ENCODE measurements around the gene NCDN.

NCDN gene

DNA sequence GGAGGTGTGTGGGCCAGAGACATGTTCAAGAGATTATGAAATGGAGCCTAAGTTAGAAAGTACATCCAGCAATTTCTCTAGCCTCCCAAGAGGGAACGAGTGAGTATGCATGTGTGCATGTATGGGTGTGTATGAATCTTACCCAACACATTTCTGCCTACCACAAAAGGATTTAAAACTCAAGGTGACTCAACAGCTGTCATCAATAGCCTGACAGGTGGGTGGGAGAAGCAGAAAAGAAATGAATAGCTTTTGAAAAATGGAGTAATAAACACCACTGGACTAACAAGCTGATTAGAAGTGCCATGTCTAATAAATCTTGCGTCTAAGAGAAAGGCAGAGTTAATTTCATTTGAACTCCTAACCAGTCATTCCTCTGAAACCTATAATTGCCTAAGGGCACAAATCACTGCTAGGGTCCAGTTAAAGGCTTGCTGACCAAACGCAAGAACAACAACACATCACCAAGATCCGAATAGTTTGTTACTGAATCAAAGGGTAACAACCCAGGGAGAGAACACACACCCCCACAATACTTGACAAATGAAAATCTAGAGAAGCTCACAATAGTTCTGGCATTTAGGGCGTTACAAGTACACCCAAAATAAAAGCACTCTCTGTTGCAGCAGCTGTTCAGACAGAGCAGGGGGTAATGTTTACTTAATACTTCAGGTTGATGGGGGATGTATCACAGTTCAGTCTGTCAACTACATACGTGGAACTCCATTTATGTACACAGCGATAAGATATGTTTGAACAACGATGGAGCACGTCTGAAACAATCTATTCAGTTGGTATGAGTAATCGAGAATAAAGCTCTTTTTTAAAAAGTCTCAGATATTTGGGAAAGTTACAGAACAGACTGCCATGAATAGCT is 1.8 kb upstream of the NCDN start:
- no peak for DNase-seq

DNA sequence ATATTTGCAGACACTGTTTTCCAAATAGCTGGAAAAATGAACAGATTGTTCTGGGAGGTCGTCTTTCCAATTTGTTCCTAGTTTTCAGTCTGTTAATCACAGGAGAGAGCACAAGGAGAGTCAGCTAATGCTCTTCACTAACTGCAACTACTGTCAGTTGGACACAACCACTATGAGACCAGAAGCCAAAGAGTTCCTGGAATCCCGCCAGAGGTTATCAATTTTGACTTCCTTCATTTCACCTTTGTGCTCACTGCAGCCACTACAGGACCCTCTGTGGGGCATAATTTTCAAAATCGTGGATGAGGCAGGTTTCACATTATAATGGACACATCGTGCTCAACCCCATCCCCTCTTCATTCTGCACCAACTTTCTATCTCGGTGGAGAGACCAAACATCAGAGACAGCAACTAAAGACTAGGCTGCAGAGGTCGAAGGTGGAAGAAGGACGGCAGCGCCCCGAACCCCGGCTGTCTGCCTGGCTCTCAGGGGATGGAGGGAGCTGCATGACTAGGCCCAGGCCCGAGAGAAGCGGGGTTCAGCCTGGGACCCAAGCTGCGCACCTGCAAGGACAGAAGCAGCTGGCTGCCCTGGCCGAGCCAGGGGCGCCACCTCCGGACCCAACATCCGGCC is 998 bp upstream of the NCDN start:
- DNase-seq: no peak

DNA sequence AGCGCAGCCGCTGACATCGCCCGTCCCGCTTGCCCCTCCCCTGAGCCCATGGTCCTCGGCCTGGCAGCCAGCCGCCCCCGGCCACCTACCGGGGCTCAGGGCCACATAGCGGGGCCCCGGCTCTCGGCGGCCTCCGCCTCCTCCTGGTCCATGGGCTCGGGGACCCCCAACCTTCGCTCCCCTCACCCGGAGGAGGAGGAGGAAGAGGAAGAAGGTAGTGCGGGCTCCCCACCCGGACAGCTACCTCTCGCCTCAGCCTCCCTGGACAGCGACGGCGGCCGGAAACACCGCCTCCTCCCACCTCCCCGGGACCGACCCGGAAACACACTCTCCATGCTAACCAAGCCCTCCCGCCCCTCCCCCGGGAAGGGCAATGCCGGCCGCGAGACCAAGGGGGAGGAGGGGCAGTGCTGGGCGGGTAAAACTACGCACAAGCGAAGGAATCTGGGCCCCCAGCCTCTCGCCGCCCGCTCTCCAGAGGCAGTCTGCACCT is 435 bp upstream of the NCDN start, which contains the start of gene KIAA0319L:
Gene KIAA0319L (minus strand): TSS at position 286 of the 493 bp plus-strand sequence. CDS start 2,912 bp downstream, outside the sequence.
- DNase-seq: peak; percentile 89

DNA sequence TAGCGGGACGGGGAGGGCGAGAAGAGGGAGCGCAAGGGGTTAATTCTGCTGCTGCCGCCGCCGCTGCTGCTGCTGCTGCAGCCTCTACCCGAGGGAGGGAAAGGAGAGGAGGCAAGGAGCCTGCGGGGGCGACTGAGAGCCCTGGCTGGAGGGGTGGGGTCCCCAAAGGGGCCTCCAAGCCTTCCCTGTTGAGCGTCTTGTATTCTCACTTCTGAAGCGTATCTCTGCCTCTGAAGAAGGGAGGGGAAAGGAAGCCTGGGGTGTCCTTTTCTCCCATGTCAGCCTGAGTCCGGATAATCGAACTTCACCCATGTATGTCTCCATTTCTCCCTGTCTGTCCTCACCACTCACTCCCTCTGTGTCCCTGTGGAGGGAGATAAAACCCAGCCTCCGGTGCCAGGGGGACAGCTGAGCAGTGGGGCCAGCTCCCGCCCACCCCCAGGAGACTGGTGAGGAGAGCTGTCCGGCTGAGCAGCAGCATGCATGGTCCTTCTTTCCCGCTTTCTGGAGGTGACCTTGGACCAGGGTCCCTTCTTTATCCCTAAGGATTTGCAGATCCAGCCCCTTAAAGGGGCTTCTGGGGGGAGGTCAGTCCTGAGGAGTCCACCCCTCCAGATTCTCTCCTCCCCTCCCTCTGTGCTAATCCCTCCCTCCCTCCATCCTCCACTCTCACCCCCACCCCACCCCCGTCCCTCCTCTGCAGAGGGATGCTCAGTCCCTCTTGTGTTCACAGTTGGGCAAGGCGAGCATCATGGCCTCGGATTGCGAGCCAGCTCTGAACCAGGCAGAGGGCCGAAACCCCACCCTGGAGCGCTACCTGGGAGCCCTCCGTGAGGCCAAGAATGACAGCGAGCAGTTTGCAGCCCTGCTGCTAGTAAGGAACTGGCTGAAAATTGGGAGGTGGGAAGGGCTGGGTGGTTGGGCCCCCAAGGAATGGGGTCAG is 1.0 kb downstream of the NCDN start:
- peak; percentile 65 for DNase-seq

DNA sequence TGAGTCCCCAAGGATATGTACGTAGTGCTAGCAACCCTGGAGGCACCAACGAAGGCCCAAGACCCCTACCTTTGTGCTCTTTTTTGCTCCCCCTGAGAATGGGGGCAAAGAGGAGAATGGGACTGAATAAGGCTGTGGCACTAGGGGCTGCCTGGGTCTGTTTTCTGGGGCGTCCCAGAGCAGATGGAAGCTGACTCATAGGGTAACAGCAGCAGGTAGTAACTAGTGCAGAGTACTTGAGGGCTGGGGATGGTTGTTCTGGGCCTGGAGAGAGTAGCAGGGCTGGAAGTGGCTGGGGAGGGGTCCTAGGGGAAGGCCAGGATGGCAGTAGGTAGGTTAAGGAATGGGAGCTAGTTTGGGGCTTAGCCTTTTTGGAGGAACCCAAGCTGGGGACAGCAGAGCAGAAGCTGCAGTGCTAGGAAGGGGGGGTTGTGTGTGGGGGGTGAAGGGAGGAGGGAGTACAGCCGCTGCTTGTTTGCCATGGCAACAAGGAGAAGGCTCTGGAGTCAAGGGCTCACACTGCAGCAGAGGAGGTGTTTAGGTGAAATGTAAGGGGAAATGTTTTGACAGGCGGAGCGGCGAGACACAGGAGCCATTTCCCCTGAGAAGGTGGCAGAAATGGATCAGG is 1.8 kb downstream of the NCDN start:
- no peak for DNase-seq

DNA sequence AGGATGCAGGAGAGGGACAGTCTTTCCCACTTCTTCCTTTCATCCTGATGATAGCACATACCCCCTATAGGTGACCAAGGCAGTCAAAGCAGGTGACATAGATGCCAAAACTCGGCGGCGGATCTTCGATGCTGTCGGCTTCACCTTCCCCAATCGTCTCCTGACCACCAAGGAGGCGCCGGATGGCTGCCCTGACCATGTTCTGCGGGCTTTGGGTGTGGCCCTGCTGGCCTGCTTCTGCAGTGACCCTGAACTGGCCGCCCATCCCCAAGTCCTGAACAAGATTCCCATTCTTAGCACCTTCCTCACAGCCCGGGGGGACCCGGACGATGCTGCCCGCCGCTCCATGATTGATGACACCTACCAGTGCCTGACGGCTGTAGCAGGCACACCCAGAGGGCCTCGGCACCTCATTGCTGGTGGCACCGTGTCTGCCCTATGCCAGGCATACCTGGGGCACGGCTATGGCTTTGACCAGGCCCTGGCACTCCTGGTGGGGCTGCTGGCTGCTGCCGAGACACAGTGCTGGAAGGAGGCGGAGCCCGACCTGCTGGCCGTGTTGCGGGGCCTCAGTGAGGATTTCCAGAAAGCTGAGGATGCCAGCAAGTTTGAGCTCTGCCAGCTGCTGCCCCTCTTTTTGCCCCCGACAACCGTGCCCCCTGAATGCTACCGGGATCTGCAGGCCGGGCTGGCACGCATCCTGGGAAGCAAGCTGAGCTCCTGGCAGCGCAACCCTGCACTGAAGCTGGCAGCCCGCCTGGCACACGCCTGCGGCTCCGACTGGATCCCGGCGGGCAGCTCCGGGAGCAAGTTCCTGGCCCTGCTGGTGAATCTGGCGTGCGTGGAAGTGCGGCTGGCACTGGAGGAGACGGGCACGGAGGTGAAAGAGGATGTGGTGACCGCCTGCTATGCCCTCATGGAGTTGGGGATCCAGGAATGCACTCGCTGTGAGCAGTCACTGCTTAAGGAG is 2.9 kb downstream of the NCDN start:
- no peak for DNase-seq

DNA sequence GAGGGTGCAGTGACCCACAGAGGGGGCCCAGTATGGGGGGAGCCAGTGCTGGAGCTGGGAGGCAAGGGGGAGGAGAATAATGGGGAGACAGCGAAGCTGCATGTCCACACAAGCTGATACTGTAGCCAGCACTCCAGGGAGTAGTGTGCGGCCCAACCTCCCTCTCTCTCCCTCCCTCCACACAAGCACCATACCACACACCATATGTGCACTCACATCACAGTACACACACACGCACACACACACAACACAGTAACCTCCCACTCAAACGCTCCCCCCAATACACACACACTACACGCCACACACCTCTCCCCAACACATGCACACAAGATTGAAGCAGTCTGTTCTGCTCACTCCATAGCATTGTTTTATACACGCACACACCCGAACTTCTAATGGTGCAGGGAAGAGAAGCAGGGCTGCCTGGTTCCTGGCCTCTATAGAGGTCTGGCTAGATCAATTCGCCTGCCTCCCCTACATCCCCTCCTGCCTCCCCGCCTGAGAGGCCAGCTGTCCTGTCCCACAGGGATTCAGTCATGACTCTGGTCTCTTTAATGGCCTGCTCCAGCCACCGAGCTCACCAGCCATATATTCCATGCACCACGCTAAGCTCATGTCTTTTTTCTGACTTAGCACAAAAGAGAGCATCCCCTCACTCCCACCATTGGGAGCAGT is 3.8 kb downstream of the NCDN start:
- DNase-seq: no peak

DNA sequence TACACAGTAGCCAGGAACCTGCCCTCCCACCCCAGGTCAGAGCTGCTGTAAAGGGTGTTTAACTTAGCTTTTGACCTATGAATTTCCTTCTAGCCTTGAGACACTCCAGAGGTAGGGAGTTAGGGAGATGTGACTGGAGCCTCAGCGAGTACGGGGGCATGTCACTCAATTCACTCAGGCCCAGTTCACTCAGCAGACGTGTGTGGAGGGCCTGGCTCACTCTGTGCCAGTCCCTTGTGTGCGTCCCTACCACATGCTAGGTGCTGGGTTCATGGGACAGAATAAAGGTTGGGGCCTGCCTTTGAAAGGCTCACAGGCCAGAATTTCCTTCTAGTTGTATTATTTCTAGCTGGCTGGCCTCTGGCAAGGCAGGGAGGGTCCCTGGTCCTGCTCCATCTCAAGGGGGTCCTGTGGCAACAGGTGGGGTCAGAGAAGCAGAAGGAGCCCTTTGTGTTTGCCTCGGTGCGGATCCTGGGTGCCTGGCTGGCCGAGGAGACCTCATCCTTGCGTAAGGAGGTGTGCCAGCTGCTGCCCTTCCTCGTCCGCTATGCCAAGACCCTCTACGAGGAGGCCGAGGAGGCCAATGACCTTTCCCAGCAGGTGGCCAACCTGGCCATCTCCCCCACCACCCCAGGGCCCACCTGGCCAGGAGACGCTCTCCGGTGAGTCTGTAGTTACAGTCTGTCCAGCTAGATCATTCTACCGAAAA is 4.5 kb downstream of the NCDN start:
- DNase-seq: no peak

DNA sequence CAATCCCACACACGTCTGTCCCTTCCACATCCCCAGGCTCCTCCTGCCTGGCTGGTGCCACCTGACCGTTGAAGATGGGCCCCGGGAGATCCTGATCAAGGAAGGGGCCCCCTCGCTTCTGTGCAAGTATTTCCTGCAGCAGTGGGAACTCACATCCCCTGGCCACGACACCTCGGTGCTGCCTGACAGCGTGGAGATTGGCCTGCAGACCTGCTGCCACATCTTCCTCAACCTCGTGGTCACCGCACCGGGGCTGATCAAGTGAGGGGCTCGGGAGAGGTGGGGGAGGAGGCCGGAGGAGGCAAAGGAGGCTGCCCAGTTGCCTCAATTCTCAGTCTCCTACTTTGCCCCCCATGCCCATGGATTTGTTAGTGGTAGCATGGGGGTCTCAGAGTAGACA is 5.6 kb downstream of the NCDN start:
- DNase-seq: no peak

DNA sequence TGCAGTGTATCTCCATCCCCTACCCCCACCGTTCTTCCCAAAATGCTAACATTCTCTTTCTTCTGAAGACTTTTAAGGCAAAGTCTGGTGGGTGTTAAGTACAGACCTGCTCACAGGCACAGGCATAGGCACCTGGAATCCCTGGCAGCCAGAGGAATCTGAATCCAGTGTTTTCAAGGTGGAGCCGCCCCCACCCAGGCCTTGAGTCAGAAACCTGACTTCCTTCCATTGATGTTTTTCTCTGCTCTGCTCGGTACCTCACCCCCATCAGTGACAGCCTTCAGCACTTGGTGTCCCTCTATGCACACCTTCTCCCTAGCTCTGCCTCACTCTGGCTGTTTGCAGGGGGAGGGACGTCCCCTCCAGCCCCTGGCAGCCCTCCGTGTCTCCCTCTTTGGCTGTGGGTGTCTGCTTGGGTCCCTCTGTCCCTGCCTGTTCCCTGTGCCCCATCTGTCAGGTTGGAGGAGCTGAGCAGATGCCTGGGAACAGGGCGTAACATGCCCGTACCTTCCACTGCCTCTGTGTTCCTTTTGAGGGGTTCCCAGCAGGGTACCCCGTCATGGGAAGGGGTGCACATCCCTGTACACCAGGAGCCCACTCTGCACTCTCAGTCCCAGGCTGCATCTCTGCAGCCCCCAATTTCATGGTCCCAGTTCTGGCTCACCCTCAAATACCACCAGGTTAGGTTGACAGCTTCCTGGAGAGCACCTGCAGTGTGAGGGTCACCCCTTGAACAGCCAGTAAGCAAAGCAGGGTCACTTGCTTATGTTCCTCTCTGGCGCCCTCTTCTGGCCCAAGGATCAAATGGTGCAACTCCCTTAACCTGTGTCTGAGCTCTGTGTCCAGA is 6.7 kb downstream of the NCDN start:
- peak; percentile 93 for DNase-seq

DNA sequence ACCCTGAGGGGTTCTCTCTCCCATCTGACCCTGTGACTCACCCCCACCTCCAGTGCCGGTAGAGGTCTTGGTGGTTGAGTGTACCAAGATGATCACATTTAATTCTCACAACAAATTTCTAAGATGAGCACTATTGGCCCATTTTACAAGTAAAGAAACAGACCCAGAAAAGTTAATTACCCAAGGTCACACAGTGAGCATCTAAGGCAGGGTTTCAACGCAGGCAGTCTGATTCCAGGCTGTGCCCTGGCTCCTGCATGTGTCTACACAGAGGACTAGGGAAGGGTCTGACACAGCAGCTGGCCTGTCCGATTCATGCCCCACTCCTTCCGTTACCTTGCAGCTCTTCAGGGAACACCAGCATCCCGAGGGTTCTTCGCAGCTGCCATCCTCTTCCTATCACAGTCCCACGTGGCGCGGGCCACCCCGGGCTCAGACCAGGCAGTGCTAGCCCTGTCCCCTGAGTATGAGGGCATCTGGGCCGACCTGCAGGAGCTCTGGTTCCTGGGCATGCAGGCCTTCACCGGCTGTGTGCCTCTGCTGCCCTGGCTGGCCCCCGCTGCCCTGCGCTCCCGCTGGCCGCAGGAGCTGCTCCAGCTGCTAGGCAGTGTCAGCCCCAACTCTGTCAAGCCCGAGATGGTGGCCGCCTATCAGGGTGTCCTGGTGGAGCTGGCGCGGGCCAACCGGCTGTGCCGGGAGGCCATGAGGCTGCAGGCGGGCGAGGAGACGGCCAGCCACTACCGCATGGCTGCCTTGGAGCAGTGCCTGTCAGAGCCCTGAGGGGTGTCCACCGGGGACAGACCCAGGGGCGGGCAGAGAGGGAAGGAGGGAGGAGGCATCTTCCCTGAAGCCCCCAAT is 7.5 kb downstream of the NCDN start:
- no peak for DNase-seq

DNA sequence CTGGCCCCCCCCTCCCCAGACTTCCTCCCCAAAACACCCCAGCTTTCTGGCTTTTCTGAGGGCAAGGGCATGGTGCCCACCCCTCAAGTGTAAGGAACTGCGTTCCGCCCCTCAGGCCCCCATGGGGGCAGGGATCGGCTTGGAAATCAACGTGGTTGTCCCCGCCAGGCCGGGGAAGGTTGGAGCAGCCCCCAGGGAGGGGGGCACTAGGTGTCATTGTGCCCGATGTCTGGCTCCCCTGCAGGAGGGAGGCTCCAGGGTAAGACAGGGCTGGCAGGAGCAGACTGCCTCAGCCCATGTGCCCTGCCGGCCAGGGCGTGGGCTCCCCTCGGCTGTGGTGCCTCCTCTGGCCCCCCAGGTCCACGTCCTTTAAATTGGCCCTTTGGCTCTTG is 8.1 kb downstream of the NCDN start:
- no peak for DNase-seq

DNA sequence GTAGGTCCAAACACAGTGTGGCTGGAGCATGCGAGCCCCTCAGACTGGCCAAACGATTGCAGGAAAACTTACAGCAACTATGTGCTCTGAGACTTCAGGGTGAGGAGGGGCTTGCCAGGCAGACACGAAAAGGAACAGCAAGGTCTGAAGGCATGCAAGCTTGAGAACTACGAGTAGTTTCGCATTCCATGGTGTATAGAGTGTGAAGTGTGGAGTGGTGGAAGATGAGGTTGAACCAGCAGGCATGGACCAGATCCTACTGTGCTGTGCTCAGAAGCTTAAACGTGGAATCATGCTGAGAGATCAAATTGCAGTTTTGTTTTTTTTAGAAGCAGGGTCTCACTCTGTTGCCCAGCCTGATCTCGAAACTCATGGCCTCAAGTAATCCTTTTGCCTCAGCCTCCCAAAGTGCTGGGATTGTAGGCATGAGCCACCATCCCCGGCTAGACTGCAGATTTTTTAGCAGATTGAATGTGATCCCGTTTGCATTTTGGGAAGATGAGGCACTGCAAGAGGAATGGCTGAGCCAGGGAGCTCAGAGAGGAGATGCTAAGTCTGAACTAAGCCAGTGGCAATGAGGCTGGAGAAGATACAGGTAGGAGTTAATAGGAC is 10.5 kb downstream of the NCDN start:
- peak; percentile 58 for DNase-seq

DNA sequence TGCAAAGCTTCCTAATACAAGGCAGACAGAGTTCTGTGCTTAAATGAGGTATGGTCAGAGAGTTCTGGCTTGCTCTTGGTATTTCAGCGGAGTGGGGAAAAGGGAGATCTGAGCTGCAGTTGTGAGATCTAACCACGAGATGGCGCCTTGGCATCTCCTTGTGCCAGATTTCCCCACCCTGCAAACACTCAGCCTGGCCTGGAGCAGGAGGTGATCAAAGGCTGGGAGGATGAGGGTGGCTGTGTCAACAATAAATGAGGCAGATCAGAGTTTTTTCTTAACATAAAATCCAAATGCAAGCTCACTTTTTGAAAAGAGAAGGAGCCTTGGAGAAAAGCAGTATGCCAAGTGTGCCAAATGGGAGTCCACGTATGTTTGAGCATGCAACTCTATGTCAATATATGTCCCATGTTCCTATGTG is 11.4 kb downstream of the NCDN start:
- peak; percentile 87 for DNase-seq

DNA sequence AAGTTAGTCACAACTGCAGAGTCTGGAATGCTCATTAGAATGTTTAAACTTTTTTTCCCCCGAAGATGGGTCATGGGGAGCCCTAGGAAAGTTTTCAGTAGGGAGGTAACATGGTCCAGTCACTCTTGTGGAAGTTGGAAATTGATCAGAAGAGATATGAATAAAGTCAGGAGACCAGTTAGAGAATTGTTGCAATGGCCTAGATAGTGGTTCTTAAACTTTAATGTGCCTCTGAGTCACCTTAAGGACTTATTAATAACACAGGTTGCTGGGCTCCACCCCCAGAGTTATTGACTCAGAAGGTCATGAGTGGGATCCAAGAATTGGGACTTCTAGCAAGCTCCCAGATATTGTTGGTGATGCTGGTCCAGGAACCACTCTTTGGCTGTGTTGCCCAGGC is 12.3 kb downstream of the NCDN start:
- peak; percentile 46 for DNase-seq

DNA sequence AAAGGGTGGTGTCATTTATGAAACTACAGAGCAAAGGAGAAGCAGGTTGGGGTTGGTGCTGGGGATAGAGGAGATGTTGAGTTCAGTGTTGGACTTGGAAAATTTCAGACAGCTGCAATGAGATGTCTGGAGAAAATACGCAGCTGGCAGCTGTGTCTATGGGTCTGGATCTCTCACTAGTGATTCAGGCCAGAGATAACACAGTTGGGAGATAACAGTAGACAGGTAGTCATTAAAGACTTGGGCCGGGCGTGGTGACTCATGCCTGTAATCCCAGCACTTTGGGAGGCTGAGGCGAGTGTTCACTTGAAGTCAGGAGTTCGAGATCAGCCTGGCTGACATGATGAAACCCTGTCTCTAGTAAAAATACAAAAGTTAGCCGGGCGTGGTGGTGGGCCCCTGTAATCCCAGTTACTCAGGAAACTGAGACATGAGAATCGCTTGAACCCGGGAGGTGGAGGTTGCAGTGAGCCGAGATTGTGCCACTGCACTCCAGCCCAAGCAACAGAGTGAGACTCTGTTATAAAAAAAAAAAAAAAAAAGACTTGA is 13.1 kb downstream of the NCDN start:
- DNase-seq: peak; percentile 87

DNA sequence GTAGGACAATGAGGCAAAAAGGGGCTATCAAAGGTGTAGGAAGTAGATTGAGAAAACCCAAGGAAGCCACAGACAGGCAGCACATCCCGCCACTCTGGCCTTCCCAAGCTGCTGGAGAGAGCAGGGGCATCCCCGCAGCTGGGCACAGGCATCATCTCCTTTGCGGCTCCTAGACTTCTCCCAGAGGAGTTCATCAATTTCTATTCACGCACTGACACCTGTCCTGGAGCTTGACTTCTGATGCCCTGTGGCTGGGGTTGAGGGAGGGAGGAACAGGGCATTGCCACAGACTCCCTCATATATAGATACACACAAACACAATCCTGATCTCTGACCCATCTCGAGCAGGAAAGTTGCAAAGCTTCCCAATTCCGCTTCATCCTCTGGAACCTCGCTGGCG is 13.7 kb downstream of the NCDN start:
- DNase-seq: no peak
